GM19240 (cell line): ENCODE data around the gene RIOX2.
"Not testable (repeated sequence)": the region's sequence is repeated elsewhere in the genome, so short reads cannot be mapped to it uniquely, and the experiment has no call there.

Experiments used
- DNase-seq: peaks from one replicate; pipeline ENCODE4 v3.0.0; 2011; ENCODE audit warnings: low spot score; ENCODE audit not compliant: insufficient read length

The RIOX2 gene

GRCh38 chr3:97971679-97972567 is at the start of gene RIOX2:
RIOX2 (minus strand) TSS chr3:97972431; CDS start chr3:97967593, 4,838 bp downstream.
- DNase-seq = peak; percentile 56

- DNase-seq = no peak
These were observed 48.2 kb upstream of the RIOX2 start for GRCh38 chr3:98020412-98020811.

- DNase-seq = no peak
These were observed 46.1 kb upstream of the RIOX2 start for GRCh38 chr3:98018301-98018700.

GRCh38 chr3:98014268-98014585 is 42.0 kb upstream of the RIOX2 start:
- no peak for DNase-seq

- DNase-seq = no peak
These were observed 41.4 kb upstream of the RIOX2 start for GRCh38 chr3:98013411-98014267.

- no peak for DNase-seq
These were observed 40.7 kb upstream of the RIOX2 start for GRCh38 chr3:98012979-98013378.

GRCh38 chr3:98010883-98011449 is 38.7 kb upstream of the RIOX2 start:
- DNase-seq = not testable (repeated sequence)

GRCh38 chr3:98010194-98010882 is 38.1 kb upstream of the RIOX2 start:
- no peak for DNase-seq

- DNase-seq = no peak
These were observed 36.6 kb upstream of the RIOX2 start for GRCh38 chr3:98008855-98009254.

- DNase-seq = no peak
These were observed 33.2 kb upstream of the RIOX2 start for GRCh38 chr3:98005438-98005837.

- DNase-seq = no peak
These were observed 32.5 kb upstream of the RIOX2 start for GRCh38 chr3:98004721-98005120.

- DNase-seq = no peak
These were observed 31.2 kb upstream of the RIOX2 start for GRCh38 chr3:98003306-98003969.

- no peak for DNase-seq
These were observed 30.5 kb upstream of the RIOX2 start for GRCh38 chr3:98002717-98003116.

GRCh38 chr3:97999994-98000393 is 27.8 kb upstream of the RIOX2 start:
- no peak for DNase-seq

- DNase-seq = no peak
These were observed 26.9 kb upstream of the RIOX2 start for GRCh38 chr3:97999103-97999502.

- no peak for DNase-seq
These were observed 24.8 kb upstream of the RIOX2 start for GRCh38 chr3:97996988-97997387.

- DNase-seq = no peak
These were observed 22.2 kb upstream of the RIOX2 start for GRCh38 chr3:97994328-97994945.

- no peak for DNase-seq
These were observed 21.3 kb upstream of the RIOX2 start for GRCh38 chr3:97993526-97993925.

- no peak for DNase-seq
These were observed 20.4 kb upstream of the RIOX2 start for GRCh38 chr3:97992547-97993173.

GRCh38 chr3:97991293-97991682 is 19.1 kb upstream of the RIOX2 start:
- no peak for DNase-seq
